Raji (cell line): ENCODE data around the gene TAX1BP3.

Experiments
- POLR2A ChIP-seq: IDR thresholded peaks from 2 replicates; pipeline ENCODE4 v1.6.1; 2011; ENCODE audit warnings: low read depth, low read length, control low read depth; ENCODE audit not compliant: insufficient read depth

TAX1BP3 gene

GRCh38 chr17:3667366-3668278 is 756 bp downstream of the TAX1BP3 start:
- TF ChIP-seq POLR2A = no peak

DNA sequence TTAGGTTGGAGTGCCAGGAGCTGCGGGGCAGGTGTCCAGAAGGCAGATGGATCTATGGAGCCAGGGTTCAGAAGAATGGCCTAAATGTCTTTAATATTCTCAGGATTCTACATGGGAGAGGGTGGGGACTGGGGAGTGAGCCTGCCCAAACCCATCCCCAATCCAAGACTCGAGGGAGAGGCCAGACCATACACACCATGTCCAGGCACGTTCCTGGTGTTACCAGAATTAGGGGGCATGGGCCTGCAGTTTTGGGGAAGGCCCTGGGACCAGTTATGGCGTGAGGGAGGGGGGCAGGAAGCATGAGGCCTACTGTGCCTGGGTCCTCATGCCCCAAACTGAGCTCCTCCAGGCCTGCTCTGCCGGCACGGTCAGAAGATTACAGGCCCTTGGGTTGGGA is 1.9 kb downstream of the TAX1BP3 start:
- no peak for TF ChIP-seq POLR2A

GRCh38 chr17:3665834-3666233 is 2.5 kb downstream of the TAX1BP3 start:
- no peak for TF ChIP-seq POLR2A

GRCh38 chr17:3663102-3664011 is 5.0 kb downstream of the TAX1BP3 start:
- TF ChIP-seq POLR2A = no peak

DNA sequence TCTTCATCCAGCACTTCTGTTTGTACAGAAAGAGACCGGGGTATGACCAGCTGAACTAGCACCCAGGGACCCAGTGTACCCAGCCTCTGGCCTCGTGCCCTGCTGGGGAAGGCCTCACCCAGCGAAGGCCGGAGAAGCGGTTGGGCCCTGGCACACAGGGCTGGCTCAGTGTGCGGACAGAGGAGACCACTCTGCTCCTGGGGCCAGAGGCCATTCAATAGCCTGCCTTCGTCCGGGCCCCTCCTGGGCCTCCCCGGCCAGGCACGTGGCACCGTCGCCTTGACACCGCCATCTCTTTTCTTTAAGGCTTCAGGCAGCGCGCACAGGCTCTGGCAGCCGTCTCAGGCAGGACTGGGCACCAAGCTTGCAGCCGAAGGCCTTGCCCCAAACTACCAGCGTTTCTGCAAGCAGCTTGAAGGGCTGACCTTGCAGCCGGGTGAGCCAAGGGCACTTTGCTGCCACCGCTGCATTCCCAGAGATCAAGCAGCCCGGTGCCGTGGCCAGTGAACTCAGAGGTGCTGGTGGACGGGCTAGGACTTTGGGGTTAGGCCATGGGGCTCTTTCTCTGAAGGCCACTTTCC is 8.0 kb downstream of the TAX1BP3 start:
- TF ChIP-seq POLR2A = no peak

DNA sequence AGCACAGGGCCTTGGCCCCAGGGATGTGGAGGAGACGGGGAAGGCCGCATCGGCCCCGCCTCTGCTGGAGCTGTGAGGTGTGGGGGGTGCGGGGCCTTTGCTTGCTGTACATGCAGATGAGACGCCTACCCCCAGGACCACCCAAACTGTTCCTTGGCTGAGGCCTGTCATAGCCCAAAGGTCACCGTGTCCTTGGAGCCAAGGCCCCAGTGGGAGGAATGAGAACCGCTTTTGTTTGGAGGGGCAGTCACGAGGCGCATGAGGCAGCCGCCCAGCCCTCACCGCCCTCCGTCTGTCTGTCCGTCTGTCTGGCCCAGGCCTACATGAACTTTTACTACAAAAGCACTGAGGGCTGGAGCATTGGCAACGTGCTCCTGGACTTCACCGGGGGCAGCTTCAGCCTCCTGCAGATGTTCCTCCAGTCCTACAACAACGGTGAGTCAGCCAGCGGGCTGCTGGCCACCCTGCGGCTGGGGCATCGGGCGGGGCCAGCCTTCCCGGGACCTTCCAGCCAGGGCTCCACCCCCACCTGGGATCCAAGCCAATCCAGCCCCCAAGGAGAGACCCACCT is 8.8 kb downstream of the TAX1BP3 start:
- TF ChIP-seq POLR2A = no peak

GRCh38 chr17:3658784-3659449 is 9.5 kb downstream of the TAX1BP3 start:
- TF ChIP-seq POLR2A = no peak

DNA sequence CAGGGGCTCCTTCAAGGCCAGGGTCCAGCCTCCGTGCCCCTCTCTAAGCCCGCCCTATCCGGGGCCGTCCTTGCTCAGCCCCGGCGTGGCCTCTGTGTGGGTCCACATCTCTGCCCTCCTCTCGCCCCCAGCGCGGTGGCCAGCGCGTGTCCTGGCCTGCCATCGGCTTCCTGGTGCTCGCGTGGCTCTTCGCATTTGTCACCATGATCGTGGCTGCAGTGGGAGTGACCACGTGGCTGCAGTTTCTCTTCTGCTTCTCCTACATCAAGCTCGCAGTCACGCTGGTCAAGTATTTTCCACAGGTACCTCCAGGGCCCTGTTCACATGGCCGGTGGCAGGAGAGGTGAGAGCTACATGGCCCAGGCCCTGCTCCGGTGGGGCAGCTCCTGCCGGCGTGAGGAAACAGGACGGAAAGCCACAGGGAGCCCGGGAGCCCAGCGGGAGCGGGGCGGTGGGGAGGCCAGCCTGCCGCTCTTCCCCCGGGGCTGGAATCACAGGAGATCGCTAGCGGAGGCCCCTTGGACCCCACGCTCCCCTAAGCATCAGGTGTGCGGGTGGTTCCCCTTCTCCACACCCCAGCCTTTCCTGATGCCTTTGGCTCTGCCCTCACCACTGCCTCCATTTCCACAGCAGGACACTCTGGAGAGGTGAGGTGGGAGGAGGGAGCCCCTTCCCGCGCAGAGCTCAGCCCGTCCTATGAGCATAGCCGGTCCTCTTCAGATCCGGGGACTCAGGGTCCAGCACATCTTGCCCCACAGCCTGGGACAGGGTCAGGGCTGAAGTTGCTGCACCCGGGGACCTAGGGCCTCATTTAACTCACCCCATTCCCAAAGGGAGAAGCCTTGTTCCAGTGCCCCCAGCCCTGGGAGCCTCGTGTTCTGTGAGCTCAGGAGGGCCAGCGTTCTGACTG is 10.2 kb downstream of the TAX1BP3 start:
- TF ChIP-seq POLR2A = no peak

DNA sequence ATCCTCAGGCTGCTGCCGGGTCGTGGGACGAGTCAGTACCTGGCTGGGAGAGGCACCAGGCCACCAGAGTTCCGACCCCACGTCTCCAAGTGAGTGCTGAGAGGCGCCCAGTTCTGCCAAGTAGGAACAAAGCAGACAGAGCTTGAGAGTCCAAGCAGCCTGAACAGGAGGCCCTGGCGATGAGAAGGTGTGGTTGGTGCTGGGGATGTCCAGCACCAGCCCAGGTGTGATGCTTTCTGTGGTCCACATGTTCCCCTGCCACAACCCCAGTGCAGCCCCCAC is 10.8 kb downstream of the TAX1BP3 start:
- no peak for TF ChIP-seq POLR2A

GRCh38 chr17:3656755-3657587 is 11.4 kb downstream of the TAX1BP3 start:
- no peak for TF ChIP-seq POLR2A

GRCh38 chr17:3656353-3656752 is 12.0 kb downstream of the TAX1BP3 start:
- TF ChIP-seq POLR2A = no peak

DNA sequence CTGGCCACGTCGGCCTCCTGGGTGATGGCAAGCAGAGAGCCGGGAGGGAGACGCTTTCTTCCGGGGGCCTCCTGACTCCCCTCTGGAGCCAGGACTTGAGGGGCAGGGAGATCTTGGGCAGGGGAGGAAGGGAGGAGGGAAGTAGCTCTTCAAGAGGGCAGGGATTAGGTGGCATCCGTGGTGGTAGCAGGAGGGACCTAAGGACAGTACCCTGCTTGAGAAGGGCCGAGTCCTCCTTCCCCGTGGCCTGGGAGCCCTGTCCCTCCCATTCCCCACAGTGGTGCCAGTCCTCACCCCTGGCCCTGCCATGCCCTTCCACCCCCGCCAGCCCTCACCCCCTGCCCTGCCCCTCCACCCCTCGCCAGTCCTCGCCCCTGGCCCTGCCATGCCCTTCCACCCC is 12.6 kb downstream of the TAX1BP3 start:
- TF ChIP-seq POLR2A = no peak
